GM23338 (cell line): Measurements from ENCODE around the gene HSPG2. TPM values are rescaled to one million over a fixed set of nuclear protein-coding genes. Genes with fewer than 3 reads are reported as not detected.

Experiments
- ATAC-seq: fragments of 200-7000 bp; cut with Tn5 transposase; 3 replicates; pipeline ENCODE4 v1.9.1; 2020
- DNase-seq: peaks from one replicate; pipeline ENCODE4 v3.0.0-alpha.2; 2015; ENCODE audit warnings: low spot score
- H2AFZ ChIP-seq: fragments of 200-600 bp; sonication (generic); 2 replicates; pipeline ENCODE4 v1.8.0; 2016; ENCODE audit warnings: antibody characterized with exemption, mild to moderate bottlenecking, moderate library complexity
- H3F3A ChIP-seq: fragments of 200-600 bp; sonication (generic); replicated peaks from 2 replicates; pipeline ENCODE4 v1.8.0; 2017; ENCODE audit warnings: antibody characterized with exemption, mixed run types, low read depth
- H3K27ac ChIP-seq: fragments of 200-600 bp; sonication (generic); 2 replicates; pipeline ENCODE4 v1.6.1; 2016; ENCODE audit warnings: low read depth
- H3K27me3 ChIP-seq: fragments of 200-600 bp; sonication (generic); 2 replicates; pipeline ENCODE4 v1.8.0; 2016; ENCODE audit warnings: mild to moderate bottlenecking, mixed run types, moderate library complexity; ENCODE audit not compliant: insufficient read depth
- H3K36me3 ChIP-seq: fragments of 200-600 bp; sonication (generic); 2 replicates; pipeline ENCODE4 v1.8.0; 2016; ENCODE audit warnings: mild to moderate bottlenecking; ENCODE audit not compliant: insufficient read depth
- H3K4me1 ChIP-seq: fragments of 200-600 bp; sonication (generic); 2 replicates; pipeline ENCODE4 v1.8.0; 2016; ENCODE audit warnings: mild to moderate bottlenecking, moderate library complexity; ENCODE audit not compliant: insufficient read depth
- H3K4me2 ChIP-seq: fragments of 200-600 bp; sonication (generic); 2 replicates; pipeline ENCODE4 v1.7.1; 2017; ENCODE audit warnings: mixed run types
- H3K4me3 ChIP-seq: fragments of 200-600 bp; sonication (generic); 2 replicates; pipeline ENCODE4 v1.6.1; 2016; ENCODE audit warnings: mixed run types
- H3K79me2 ChIP-seq: fragments of 200-600 bp; sonication (generic); replicated peaks from 2 replicates; pipeline ENCODE4 v1.8.0; 2017; ENCODE audit warnings: mild to moderate bottlenecking; ENCODE audit not compliant: insufficient read depth
- H3K9me2 ChIP-seq: fragments of 200-600 bp; sonication (generic); 2 replicates; pipeline ENCODE4 v1.8.0; 2017; ENCODE audit not compliant: insufficient read depth
- H4K20me1 ChIP-seq: fragments of 200-600 bp; sonication (generic); replicated peaks from 2 replicates; pipeline ENCODE4 v1.8.0; 2017; ENCODE audit warnings: mild to moderate bottlenecking; ENCODE audit not compliant: insufficient read depth
- H3K27ac Mint-ChIP-seq: 2 replicates; pipeline ENCODE4 v1.8.0; 2020; ENCODE audit warnings: inconsistent platforms, mild to moderate bottlenecking, moderate library complexity, mixed read lengths
- H3K27me3 Mint-ChIP-seq: 3 replicates; pipeline ENCODE4 v1.8.0; 2022; ENCODE audit warnings: low read depth, mild to moderate bottlenecking, moderate library complexity, mixed read lengths, inconsistent platforms; ENCODE audit not compliant: insufficient read depth, poor library complexity
- H3K36me3 Mint-ChIP-seq: 3 replicates; pipeline ENCODE4 v1.8.0; 2021; ENCODE audit warnings: low read depth, mild to moderate bottlenecking, inconsistent platforms, moderate library complexity, mixed read lengths
- H3K4me1 Mint-ChIP-seq: 3 replicates; pipeline ENCODE4 v1.8.0; 2020; ENCODE audit warnings: mild to moderate bottlenecking, inconsistent platforms, mixed read lengths
- H3K4me3 Mint-ChIP-seq: 3 replicates; pipeline ENCODE4 v1.8.0; 2021; ENCODE audit warnings: moderate library complexity, mild to moderate bottlenecking, inconsistent platforms, mixed read lengths
- H3K9me3 Mint-ChIP-seq: 3 replicates; pipeline ENCODE4 v1.8.0; 2020; ENCODE audit warnings: moderate library complexity, mild to moderate bottlenecking, inconsistent platforms, mixed read lengths
- CREB1 ChIP-seq: fragments of 250-450 bp; sonication (Bioruptor Pico); IDR thresholded peaks from 2 replicates; pipeline ENCODE4 v1.5.0; 2020; ENCODE audit warnings: low read depth, mild to moderate bottlenecking, moderate library complexity
- CTCF ChIP-seq, 2 experiments: fragments of 200-600 bp in 1 of 2; sonication (generic) in 1 of 2; conservative IDR thresholded peaks; 2 replicates each; pipeline versions ENCODE4 v1.5.1 to v1.6.1; 2016 to 2017; ENCODE audit warnings: antibody characterized with exemption in 2 of 2, low read depth in 2 of 2, mild to moderate bottlenecking in 2 of 2, moderate library complexity in 1 of 2
- NANOG ChIP-seq: IDR thresholded peaks from 2 replicates; pipeline ENCODE4 v1.6.1; 2016; ENCODE audit warnings: antibody characterized with exemption, borderline replicate concordance
- POLR2AphosphoS5 ChIP-seq: IDR thresholded peaks from 2 replicates; pipeline ENCODE4 v1.6.1; 2016; ENCODE audit warnings: antibody characterized with exemption, low read depth
- STAT1 ChIP-seq: IDR thresholded peaks from one replicate; pipeline ENCODE4 v1.6.1; 2016; ENCODE audit warnings: antibody characterized with exemption; ENCODE audit not compliant: unreplicated experiment
- polyA plus RNA-seq: library from polyadenylated mRNA; unstranded; fragments of >200 nt; fragmentation: Nextera tagmentation; extraction: Ambion mirVana; gene quantifications from 2 replicates; pipeline ENCODE4 v1.2.1, GENCODE V29; 2016
- total RNA-seq: library from RNA; depleted of rRNA; stranded (reverse); fragments of >200 nt; shearing (Covaris generic); gene quantifications from 2 replicates; pipeline ENCODE4 v1.2.3, GENCODE V29; 2014
- TF ChIP-seq, protein P1 (sequence below): fragments of 250-450 bp; sonication (Bioruptor Pico); IDR thresholded peaks from 2 replicates; pipeline ENCODE4 v1.5.0; 2020; ENCODE audit warnings: mild to moderate bottlenecking, moderate library complexity
- TF ChIP-seq, protein P2 (sequence below): IDR thresholded peaks from one replicate; pipeline ENCODE4 v1.6.1; 2018; ENCODE audit warnings: antibody characterized with exemption; ENCODE audit not compliant: unreplicated experiment

Gene HSPG2
- total and polyA plus RNA-seq, 2 experiments from 2014 or later, result 14.9 to 70.8 TPM

GRCh38 chr1:21896652-21897532 is 40.2 kb downstream of the HSPG2 start:
- Histone ChIP-seq H3K9me2 (no peaks in the 10 kb centered on the region), H3K36me3 (no peaks in the 10 kb centered on the region), H3K4me3 (no peak overlapping the region), H3K4me1 (no peaks in the 10 kb centered on the region; the same call in 1 of the 2 replicates), H3K79me2 (no peaks in the 10 kb centered on the region), H3K4me2 (no peak overlapping the region), H3K27ac (peak overlapping the region; percentile 52; the same call in 1 of the 2 replicates), H2AFZ (no peak overlapping the region), H4K20me1 (no peaks in the 10 kb centered on the region), H3K27me3 (no peaks in the 10 kb centered on the region), H3F3A (no peaks in the 10 kb centered on the region)
- Mint-ChIP-seq H3K27me3 (peaks cover 19% of the 10 kb centered on the region), H3K36me3 (peaks cover under 1% of the 10 kb centered on the region; the same call in 1 of the 3 replicates), H3K4me3 (no peak overlapping the region), H3K4me1 (peaks cover 28% of the 10 kb centered on the region), H3K27ac (peak overlapping the region; percentile 25; the same call in 1 of the 2 replicates), H3K9me3 (no peaks in the 10 kb centered on the region)
- ATAC-seq (peak; percentile 50), DNase-seq (peak; percentile 43)
- TF ChIP-seq, protein P1, sequence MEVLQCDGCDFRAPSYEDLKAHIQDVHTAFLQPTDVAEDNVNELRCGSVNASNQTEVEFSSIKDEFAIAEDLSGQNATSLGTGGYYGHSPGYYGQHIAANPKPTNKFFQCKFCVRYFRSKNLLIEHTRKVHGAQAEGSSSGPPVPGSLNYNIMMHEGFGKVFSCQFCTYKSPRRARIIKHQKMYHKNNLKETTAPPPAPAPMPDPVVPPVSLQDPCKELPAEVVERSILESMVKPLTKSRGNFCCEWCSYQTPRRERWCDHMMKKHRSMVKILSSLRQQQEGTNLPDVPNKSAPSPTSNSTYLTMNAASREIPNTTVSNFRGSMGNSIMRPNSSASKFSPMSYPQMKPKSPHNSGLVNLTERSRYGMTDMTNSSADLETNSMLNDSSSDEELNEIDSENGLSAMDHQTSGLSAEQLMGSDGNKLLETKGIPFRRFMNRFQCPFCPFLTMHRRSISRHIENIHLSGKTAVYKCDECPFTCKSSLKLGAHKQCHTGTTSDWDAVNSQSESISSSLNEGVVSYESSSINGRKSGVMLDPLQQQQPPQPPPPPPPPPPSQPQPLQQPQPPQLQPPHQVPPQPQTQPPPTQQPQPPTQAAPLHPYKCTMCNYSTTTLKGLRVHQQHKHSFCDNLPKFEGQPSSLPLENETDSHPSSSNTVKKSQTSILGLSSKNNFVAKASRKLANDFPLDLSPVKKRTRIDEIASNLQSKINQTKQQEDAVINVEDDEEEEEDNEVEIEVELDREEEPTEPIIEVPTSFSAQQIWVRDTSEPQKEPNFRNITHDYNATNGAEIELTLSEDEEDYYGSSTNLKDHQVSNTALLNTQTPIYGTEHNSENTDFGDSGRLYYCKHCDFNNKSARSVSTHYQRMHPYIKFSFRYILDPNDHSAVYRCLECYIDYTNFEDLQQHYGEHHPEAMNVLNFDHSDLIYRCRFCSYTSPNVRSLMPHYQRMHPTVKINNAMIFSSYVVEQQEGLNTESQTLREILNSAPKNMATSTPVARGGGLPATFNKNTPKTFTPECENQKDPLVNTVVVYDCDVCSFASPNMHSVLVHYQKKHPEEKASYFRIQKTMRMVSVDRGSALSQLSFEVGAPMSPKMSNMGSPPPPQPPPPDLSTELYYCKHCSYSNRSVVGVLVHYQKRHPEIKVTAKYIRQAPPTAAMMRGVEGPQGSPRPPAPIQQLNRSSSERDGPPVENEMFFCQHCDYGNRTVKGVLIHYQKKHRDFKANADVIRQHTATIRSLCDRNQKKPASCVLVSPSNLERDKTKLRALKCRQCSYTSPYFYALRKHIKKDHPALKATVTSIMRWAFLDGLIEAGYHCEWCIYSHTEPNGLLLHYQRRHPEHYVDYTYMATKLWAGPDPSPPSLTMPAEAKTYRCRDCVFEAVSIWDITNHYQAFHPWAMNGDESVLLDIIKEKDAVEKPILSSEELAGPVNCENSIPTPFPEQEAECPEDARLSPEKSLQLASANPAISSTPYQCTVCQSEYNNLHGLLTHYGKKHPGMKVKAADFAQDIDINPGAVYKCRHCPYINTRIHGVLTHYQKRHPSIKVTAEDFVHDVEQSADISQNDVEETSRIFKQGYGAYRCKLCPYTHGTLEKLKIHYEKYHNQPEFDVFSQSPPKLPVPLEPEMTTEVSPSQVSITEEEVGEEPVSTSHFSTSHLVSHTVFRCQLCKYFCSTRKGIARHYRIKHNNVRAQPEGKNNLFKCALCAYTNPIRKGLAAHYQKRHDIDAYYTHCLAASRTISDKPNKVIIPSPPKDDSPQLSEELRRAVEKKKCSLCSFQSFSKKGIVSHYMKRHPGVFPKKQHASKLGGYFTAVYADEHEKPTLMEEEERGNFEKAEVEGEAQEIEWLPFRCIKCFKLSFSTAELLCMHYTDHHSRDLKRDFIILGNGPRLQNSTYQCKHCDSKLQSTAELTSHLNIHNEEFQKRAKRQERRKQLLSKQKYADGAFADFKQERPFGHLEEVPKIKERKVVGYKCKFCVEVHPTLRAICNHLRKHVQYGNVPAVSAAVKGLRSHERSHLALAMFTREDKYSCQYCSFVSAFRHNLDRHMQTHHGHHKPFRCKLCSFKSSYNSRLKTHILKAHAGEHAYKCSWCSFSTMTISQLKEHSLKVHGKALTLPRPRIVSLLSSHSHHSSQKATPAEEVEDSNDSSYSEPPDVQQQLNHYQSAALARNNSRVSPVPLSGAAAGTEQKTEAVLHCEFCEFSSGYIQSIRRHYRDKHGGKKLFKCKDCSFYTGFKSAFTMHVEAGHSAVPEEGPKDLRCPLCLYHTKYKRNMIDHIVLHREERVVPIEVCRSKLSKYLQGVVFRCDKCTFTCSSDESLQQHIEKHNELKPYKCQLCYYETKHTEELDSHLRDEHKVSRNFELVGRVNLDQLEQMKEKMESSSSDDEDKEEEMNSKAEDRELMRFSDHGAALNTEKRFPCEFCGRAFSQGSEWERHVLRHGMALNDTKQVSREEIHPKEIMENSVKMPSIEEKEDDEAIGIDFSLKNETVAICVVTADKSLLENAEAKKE (CRISPR knock-in tag), result no peak
- no peak for TF ChIP-seq POLR2AphosphoS5
- TF ChIP-seq, protein P2, sequence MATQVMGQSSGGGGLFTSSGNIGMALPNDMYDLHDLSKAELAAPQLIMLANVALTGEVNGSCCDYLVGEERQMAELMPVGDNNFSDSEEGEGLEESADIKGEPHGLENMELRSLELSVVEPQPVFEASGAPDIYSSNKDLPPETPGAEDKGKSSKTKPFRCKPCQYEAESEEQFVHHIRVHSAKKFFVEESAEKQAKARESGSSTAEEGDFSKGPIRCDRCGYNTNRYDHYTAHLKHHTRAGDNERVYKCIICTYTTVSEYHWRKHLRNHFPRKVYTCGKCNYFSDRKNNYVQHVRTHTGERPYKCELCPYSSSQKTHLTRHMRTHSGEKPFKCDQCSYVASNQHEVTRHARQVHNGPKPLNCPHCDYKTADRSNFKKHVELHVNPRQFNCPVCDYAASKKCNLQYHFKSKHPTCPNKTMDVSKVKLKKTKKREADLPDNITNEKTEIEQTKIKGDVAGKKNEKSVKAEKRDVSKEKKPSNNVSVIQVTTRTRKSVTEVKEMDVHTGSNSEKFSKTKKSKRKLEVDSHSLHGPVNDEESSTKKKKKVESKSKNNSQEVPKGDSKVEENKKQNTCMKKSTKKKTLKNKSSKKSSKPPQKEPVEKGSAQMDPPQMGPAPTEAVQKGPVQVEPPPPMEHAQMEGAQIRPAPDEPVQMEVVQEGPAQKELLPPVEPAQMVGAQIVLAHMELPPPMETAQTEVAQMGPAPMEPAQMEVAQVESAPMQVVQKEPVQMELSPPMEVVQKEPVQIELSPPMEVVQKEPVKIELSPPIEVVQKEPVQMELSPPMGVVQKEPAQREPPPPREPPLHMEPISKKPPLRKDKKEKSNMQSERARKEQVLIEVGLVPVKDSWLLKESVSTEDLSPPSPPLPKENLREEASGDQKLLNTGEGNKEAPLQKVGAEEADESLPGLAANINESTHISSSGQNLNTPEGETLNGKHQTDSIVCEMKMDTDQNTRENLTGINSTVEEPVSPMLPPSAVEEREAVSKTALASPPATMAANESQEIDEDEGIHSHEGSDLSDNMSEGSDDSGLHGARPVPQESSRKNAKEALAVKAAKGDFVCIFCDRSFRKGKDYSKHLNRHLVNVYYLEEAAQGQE, result no peak
- TF ChIP-seq CTCF (conservative IDR thresholded peaks at IDR 0.05; ENCODE audit: low read depth in 2 of 2), result no peak
- TF ChIP-seq NANOG, result no peak
- no peak for TF ChIP-seq STAT1
- no peak for TF ChIP-seq CREB1
